Neural cell (in vitro differentiated cells): ENCODE measurements around the gene CHST11. TPM values are rescaled to one million over a fixed set of nuclear protein-coding genes. Genes with fewer than 3 reads are reported as not detected.

Source experiments
- H2AFZ ChIP-seq: fragments of 200-600, 300-800 bp; sonication (generic), shearing (Covaris generic); 2 replicates; pipeline ENCODE4 v1.6.0; 2014; ENCODE audit warnings: low read depth, mild to moderate bottlenecking, antibody characterized with exemption, low read length, moderate library complexity
- H3F3A ChIP-seq: fragments of 200-600 bp; shearing (Covaris generic); 2 replicates; pipeline ENCODE4 v1.6.1; 2016; ENCODE audit warnings: mild to moderate bottlenecking, moderate library complexity, mixed read lengths, antibody characterized with exemption, low read length; ENCODE audit not compliant: insufficient read depth, poor library complexity, severe bottlenecking
- H3K27ac ChIP-seq: fragments of 200-600, 300-800 bp; sonication (generic), shearing (Covaris generic); 2 replicates; pipeline ENCODE4 v1.5.1; 2014; ENCODE audit warnings: mild to moderate bottlenecking, low read length, moderate library complexity
- H3K27me3 ChIP-seq: fragments of 300-800, 200-600 bp; sonication (generic), shearing (Covaris generic); 2 replicates; pipeline ENCODE4 v1.6.0; 2014; ENCODE audit warnings: mild to moderate bottlenecking, low read depth, low read length, moderate library complexity; ENCODE audit not compliant: insufficient read depth
- H3K36me3 ChIP-seq: fragments of 300-800, 200-600 bp; sonication (generic), shearing (Covaris generic); 2 replicates; pipeline ENCODE4 v1.5.1; 2014; ENCODE audit warnings: mild to moderate bottlenecking, antibody characterized with exemption, low read length, moderate library complexity; ENCODE audit not compliant: insufficient read depth
- H3K4me2 ChIP-seq: fragments of 300-800, 200-600 bp; sonication (generic), shearing (Covaris generic); 2 replicates; pipeline ENCODE4 v1.6.0; 2014; ENCODE audit warnings: mild to moderate bottlenecking, low read length
- H3K4me3 ChIP-seq: fragments of 300-800, 200-600 bp; sonication (generic), shearing (Covaris generic); 2 replicates; pipeline ENCODE4 v1.5.1; 2014; ENCODE audit warnings: mild to moderate bottlenecking, low read length, moderate library complexity
- H3K79me2 ChIP-seq: fragments of 200-600 bp; shearing (Covaris generic); replicated peaks from 2 replicates; pipeline ENCODE4 v1.6.0; 2014; ENCODE audit warnings: mild to moderate bottlenecking, low read length, moderate library complexity; ENCODE audit not compliant: insufficient read depth
- H3K9ac ChIP-seq: fragments of 300-800, 200-600 bp; sonication (generic), shearing (Covaris generic); 2 replicates; pipeline ENCODE4 v1.6.1; 2016; ENCODE audit warnings: mild to moderate bottlenecking, low read length, mixed read lengths
- H3K9me2 ChIP-seq: fragments of 200-600 bp; shearing (Covaris generic); 2 replicates; pipeline ENCODE4 v1.6.1; 2016; ENCODE audit warnings: mild to moderate bottlenecking, low read length, mixed read lengths; ENCODE audit not compliant: insufficient read depth
- H3K9me3 ChIP-seq: fragments of 200-600, 300-800 bp; sonication (generic), shearing (Covaris generic); 2 replicates; pipeline ENCODE4 v1.6.1; 2016; ENCODE audit warnings: mild to moderate bottlenecking, mixed run types, low read length, moderate library complexity, mixed read lengths
- H4K20me1 ChIP-seq: fragments of 200-600 bp; shearing (Covaris generic); 2 replicates; pipeline ENCODE4 v1.6.1; 2016; ENCODE audit warnings: mild to moderate bottlenecking, mixed run types; ENCODE audit not compliant: insufficient read depth
- CTCF ChIP-seq: fragments of 450-650 bp; IDR thresholded peaks from 2 replicates; pipeline ENCODE4 v1.5.1; 2014; ENCODE audit warnings: antibody characterized with exemption, mild to moderate bottlenecking, moderate library complexity; ENCODE audit not compliant: poor library complexity, severe bottlenecking
- EP300 ChIP-seq: fragments of 450-650 bp; conservative IDR thresholded peaks from 2 replicates; pipeline ENCODE4 v1.6.1; 2014; ENCODE audit warnings: antibody characterized with exemption, mild to moderate bottlenecking, moderate library complexity; ENCODE audit not compliant: poor library complexity, severe bottlenecking
- EZH2 ChIP-seq: fragments of 200-600, 300-800 bp; shearing (Covaris generic), sonication (generic); IDR thresholded peaks from 2 replicates; pipeline ENCODE4 v1.6.1; 2014; ENCODE audit warnings: antibody characterized with exemption, low read length, borderline replicate concordance, mild to moderate bottlenecking; ENCODE audit not compliant: insufficient read depth, poor library complexity, severe bottlenecking
- MXI1 ChIP-seq: fragments of 450-650 bp; conservative IDR thresholded peaks from 2 replicates; pipeline ENCODE4 v1.6.1; 2014; ENCODE audit warnings: antibody characterized with exemption, mild to moderate bottlenecking; ENCODE audit not compliant: poor library complexity, severe bottlenecking
- POLR2AphosphoS5 ChIP-seq: IDR thresholded peaks from 2 replicates; pipeline ENCODE4 v1.6.1; 2012
- RAD21 ChIP-seq: fragments of 450-650 bp; conservative IDR thresholded peaks from 2 replicates; pipeline ENCODE4 v1.6.1; 2014; ENCODE audit warnings: antibody characterized with exemption, mild to moderate bottlenecking, moderate library complexity
- REST ChIP-seq: IDR thresholded peaks from 2 replicates; pipeline ENCODE4 v1.6.1; 2012; ENCODE audit warnings: borderline replicate concordance
- SMC3 ChIP-seq: fragments of 450-650 bp; conservative IDR thresholded peaks from 2 replicates; pipeline ENCODE4 v1.6.1; 2014; ENCODE audit warnings: antibody characterized with exemption, mild to moderate bottlenecking, moderate library complexity; ENCODE audit not compliant: poor library complexity
- TAF1 ChIP-seq: IDR thresholded peaks from 2 replicates; pipeline ENCODE4 v1.6.1; 2012; ENCODE audit warnings: low read depth
- polyA plus RNA-seq: library from polyadenylated mRNA; depleted of rRNA; stranded (reverse); fragments of >200 nt; gene quantifications from 2 replicates; pipeline ENCODE4 v1.2.3, GENCODE V29; 2014

The CHST11 gene
- polyA plus RNA-seq, 1 donor from 2014 or later, result 15.0 TPM

GRCh38 chr12:104746467-104747088 is 289.8 kb downstream of the CHST11 start:
- H3K9ac ChIP-seq, result no peak overlapping the region
- no peaks in the 10 kb centered on the region for H4K20me1 ChIP-seq
- no peaks in the 10 kb centered on the region for H3K36me3 ChIP-seq
- no peaks in the 10 kb centered on the region for H3K27me3 ChIP-seq
- H3K27ac ChIP-seq, result no peak overlapping the region
- no peak overlapping the region for H3K4me2 ChIP-seq
- H3K9me3 ChIP-seq, result no peaks in the 10 kb centered on the region
- peaks cover 4% of the 10 kb centered on the region for H3F3A ChIP-seq
- H3K9me2 ChIP-seq, result no peaks in the 10 kb centered on the region
- no peaks in the 10 kb centered on the region for H3K79me2 ChIP-seq
- H2AFZ ChIP-seq, result no peak overlapping the region
- no peak overlapping the region for H3K4me3 ChIP-seq
- TF ChIP-seq SMC3 (no peak), REST (no peak), MXI1 (no peak), CTCF (no peak), POLR2AphosphoS5 (no peak), EP300 (no peak), TAF1 (no peak), EZH2 (no peak), RAD21 (no peak)

- no peaks in the 10 kb centered on the region for H3K9me3 ChIP-seq
- H3K9me2 ChIP-seq, result no peaks in the 10 kb centered on the region
- H3F3A ChIP-seq, result no peaks in the 10 kb centered on the region
- no peak for TF ChIP-seq POLR2AphosphoS5
- TF ChIP-seq REST, result no peak
- no peak for TF ChIP-seq SMC3
- TF ChIP-seq RAD21, result no peak
- TF ChIP-seq EP300, result no peak
- TF ChIP-seq CTCF, result no peak
- no peaks in the 10 kb centered on the region for H3K79me2 ChIP-seq
- no peak overlapping the region for H3K27ac ChIP-seq
- no peak overlapping the region for H3K4me3 ChIP-seq
- H3K36me3 ChIP-seq, result no peaks in the 10 kb centered on the region
- no peak overlapping the region for H2AFZ ChIP-seq
- H4K20me1 ChIP-seq, result no peaks in the 10 kb centered on the region
- H3K27me3 ChIP-seq, result no peaks in the 10 kb centered on the region
- H3K9ac ChIP-seq, result no peak overlapping the region
- no peak overlapping the region for H3K4me2 ChIP-seq
Measured at GRCh38 chr12:104747330-104747729, 290.6 kb downstream of the CHST11 start.
